H1 (cell line): ENCODE measurements around the gene CHD1L. TPM values are rescaled to one million over a fixed set of nuclear protein-coding genes. Genes with fewer than 3 reads are reported as not detected.

Experiments
- CTCF ChIA-PET: fragments of 300-600 bp; sonication (Branson Sonifier 250); formaldehyde crosslinking; loops from one replicate; lab custom pipeline; 2021; ENCODE audit not compliant: partially characterized antibody; lab: Charles Lee
- POLR2A ChIA-PET: fragments of 300-600 bp; sonication (Branson Sonifier 250); formaldehyde crosslinking; loops from one replicate; lab custom pipeline; 2021; ENCODE audit warnings: inconsistent platforms; ENCODE audit not compliant: partially characterized antibody; lab: Charles Lee
- DNase-seq, 2 experiments: peaks; one replicate each; pipeline versions ENCODE4 v3.0.0 to v3.0.0-alpha.2; 2010 to 2022; ENCODE audit warnings: low spot score in 2 of 2, low read depth in 1 of 2, mixed read lengths in 1 of 2
- FAIRE-seq: peaks from 2 replicates; lab custom pipeline; 2011; peaks lifted over from hg19 to GRCh38; lab: Jason Lieb, UNC
- H2AFZ ChIP-seq: 2 replicates; pipeline ENCODE4 v1.8.1; 2012; ENCODE audit warnings: low read length, inconsistent platforms
- H2AK5ac ChIP-seq: 2 replicates; pipeline ENCODE4 v1.6.1; 2013; ENCODE audit warnings: low read depth, low read length
- H2BK120ac ChIP-seq: replicated peaks from 2 replicates; pipeline ENCODE3; 2013; ENCODE audit warnings: low read depth, low read length, inconsistent platforms
- H2BK12ac ChIP-seq: 2 replicates; pipeline ENCODE4 v1.6.1; 2013; ENCODE audit warnings: low read depth, low read length
- H2BK15ac ChIP-seq: 2 replicates; pipeline ENCODE4 v1.6.1; 2013; ENCODE audit warnings: low read length
- H2BK20ac ChIP-seq: 2 replicates; pipeline ENCODE4 v1.6.1; 2013; ENCODE audit warnings: low read length
- H2BK5ac ChIP-seq: 2 replicates; pipeline ENCODE4 v1.6.1; 2013; ENCODE audit warnings: low read depth, low read length
- H3K14ac ChIP-seq: 2 replicates; pipeline ENCODE4 v1.6.1; 2013; ENCODE audit warnings: inconsistent platforms; ENCODE audit not compliant: insufficient read length
- H3K18ac ChIP-seq: 2 replicates; pipeline ENCODE4 v1.6.1; 2013; ENCODE audit warnings: low read length; ENCODE audit errors: extremely low read depth
- H3K23ac ChIP-seq: 2 replicates; pipeline ENCODE4 v1.6.1; 2013; ENCODE audit warnings: inconsistent platforms; ENCODE audit not compliant: insufficient read length
- H3K23me2 ChIP-seq: 2 replicates; pipeline ENCODE4 v1.6.1; 2013; ENCODE audit warnings: low read depth, low read length
- H3K27ac ChIP-seq: 2 replicates; pipeline ENCODE4 v1.6.1; 2011; ENCODE audit warnings: low read depth, low read length, inconsistent platforms
- H3K27me3 ChIP-seq, 4 experiments: replicated peaks in 1 of 4; 1 replicate in 1 of 4; 2 replicates in 3 of 4; pipeline versions ENCODE4 v1.6.1 to v1.8.1; 2011 to 2013; ENCODE audit warnings: low read length in 3 of 4, mild to moderate bottlenecking in 3 of 4, inconsistent platforms in 2 of 4, mixed read lengths in 2 of 4, moderate library complexity in 1 of 4; ENCODE audit not compliant: control insufficient read depth in 3 of 4, insufficient read depth in 3 of 4; ENCODE audit errors: extremely low read depth in 1 of 4
- H3K36me3 ChIP-seq, 4 experiments: 2 replicates each; pipeline versions ENCODE4 v1.6.1 to v1.8.1; 2011 to 2013; ENCODE audit warnings: mild to moderate bottlenecking in 4 of 4, low read length in 3 of 4, moderate library complexity in 2 of 4, control low read depth in 1 of 4, inconsistent platforms in 1 of 4; ENCODE audit not compliant: insufficient read depth in 4 of 4, control insufficient read depth in 2 of 4
- H3K4ac ChIP-seq: replicated peaks from 2 replicates; pipeline ENCODE3; 2013; ENCODE audit warnings: low read length, low read depth, mixed read lengths, inconsistent platforms; ENCODE audit not compliant: insufficient read length
- H3K4me1 ChIP-seq, 4 experiments: replicated peaks in 1 of 4; 1 replicate in 1 of 4; 2 replicates in 3 of 4; pipeline versions ENCODE4 v1.6.1 to v1.8.1; 2011 to 2013; ENCODE audit warnings: low read length in 3 of 4, inconsistent platforms in 2 of 4, mixed read lengths in 1 of 4; ENCODE audit not compliant: insufficient read depth in 4 of 4, control insufficient read depth in 3 of 4
- H3K4me2 ChIP-seq, 2 experiments: 2 replicates each; pipeline versions ENCODE4 v1.6.1 to v1.8.1; 2011 to 2013; ENCODE audit warnings: low read depth in 2 of 2, low read length in 2 of 2, control low read depth in 1 of 2, inconsistent platforms in 1 of 2, mild to moderate bottlenecking in 1 of 2; ENCODE audit not compliant: insufficient read depth in 1 of 2
- H3K4me3 ChIP-seq, 4 experiments: fragments of 200-600, 300-600 bp in 1 of 4; sonication (generic), shearing (Covaris generic), sonication (Bioruptor Twin) in 1 of 4; 2 replicates each; pipeline versions ENCODE4 v1.5.1 to v1.8.1; 2011 to 2016; ENCODE audit warnings: low read length in 4 of 4, low read depth in 3 of 4, control low read depth in 2 of 4, inconsistent platforms in 2 of 4, mild to moderate bottlenecking in 2 of 4, mixed read lengths in 1 of 4, moderate library complexity in 1 of 4; ENCODE audit not compliant: insufficient read depth in 2 of 4; ENCODE audit errors: extremely low read depth in 1 of 4
- H3K56ac ChIP-seq: replicated peaks from 2 replicates; pipeline ENCODE3; 2013; ENCODE audit warnings: low read depth, mild to moderate bottlenecking, mixed read lengths, low read length, inconsistent platforms; ENCODE audit not compliant: insufficient read length
- H3K79me1 ChIP-seq: 2 replicates; pipeline ENCODE4 v1.6.1; 2013; ENCODE audit warnings: low read depth, low read length, control low read depth
- H3K79me2 ChIP-seq, 2 experiments: 2 replicates each; pipeline versions ENCODE4 v1.6.1 to v1.8.1; 2012 to 2013; ENCODE audit warnings: low read length in 2 of 2, mild to moderate bottlenecking in 2 of 2, inconsistent platforms in 1 of 2; ENCODE audit not compliant: insufficient read depth in 2 of 2, control insufficient read depth in 1 of 2
- H3K9ac ChIP-seq, 4 experiments: replicated peaks in 1 of 4; 1 replicate in 1 of 4; 2 replicates in 3 of 4; pipeline versions ENCODE4 v1.6.1 to v1.8.1; 2011 to 2013; ENCODE audit warnings: low read depth in 3 of 4, low read length in 3 of 4, control low read depth in 2 of 4, mild to moderate bottlenecking in 2 of 4, moderate library complexity in 2 of 4, inconsistent platforms in 1 of 4; ENCODE audit errors: extremely low read depth in 1 of 4
- H3K9me3 ChIP-seq, 2 experiments: 2 replicates each; pipeline versions ENCODE4 v1.6.1 to v1.8.1; 2012 to 2013; ENCODE audit warnings: mild to moderate bottlenecking in 2 of 2, moderate library complexity in 2 of 2, control low read depth in 1 of 2, inconsistent platforms in 1 of 2, low read depth in 1 of 2, low read length in 1 of 2, mixed read lengths in 1 of 2; ENCODE audit not compliant: insufficient read depth in 2 of 2
- H4K20me1 ChIP-seq, 2 experiments: replicated peaks in 1 of 2; 2 replicates each; pipeline versions ENCODE3 to v1.8.1; 2011 to 2013; ENCODE audit warnings: inconsistent platforms in 2 of 2, low read length in 2 of 2, mild to moderate bottlenecking in 1 of 2; ENCODE audit not compliant: insufficient read depth in 2 of 2, control insufficient read depth in 1 of 2
- H4K5ac ChIP-seq: 2 replicates; pipeline ENCODE4 v1.6.1; 2013; ENCODE audit warnings: low read length, low read depth, mixed read lengths, inconsistent platforms; ENCODE audit not compliant: insufficient read length
- H4K8ac ChIP-seq: 2 replicates; pipeline ENCODE4 v1.8.0; 2013; ENCODE audit warnings: mild to moderate bottlenecking, moderate library complexity, low read length, inconsistent platforms; ENCODE audit not compliant: insufficient read depth; ENCODE audit errors: extremely low read depth
- H4K91ac ChIP-seq: replicated peaks from 2 replicates; pipeline ENCODE3; 2013; ENCODE audit warnings: low read length, mixed read lengths, inconsistent platforms; ENCODE audit not compliant: insufficient read length
- CBX5 ChIP-seq: fragments of 300-800, 300-1000 bp; sonication (generic); IDR thresholded peaks from 2 replicates; pipeline ENCODE4 v1.7.1; 2016; ENCODE audit warnings: antibody characterized with exemption, low read length, low read depth
- CEBPB ChIP-seq: IDR thresholded peaks from 2 replicates; pipeline ENCODE4 v1.6.1; 2012; ENCODE audit warnings: low read depth, low read length
- CREB1 ChIP-seq: IDR thresholded peaks from 2 replicates; pipeline ENCODE4 v1.6.1; 2012; ENCODE audit warnings: inconsistent platforms
- E2F6 ChIP-seq: IDR thresholded peaks from 2 replicates; pipeline ENCODE4 v1.6.1; 2012; ENCODE audit warnings: inconsistent platforms
- EZH2 ChIP-seq: fragments of 200-600 bp; sonication (generic); IDR thresholded peaks from 2 replicates; pipeline ENCODE4 v1.7.1; 2012; ENCODE audit warnings: low read depth, mild to moderate bottlenecking, moderate library complexity, low read length, inconsistent platforms; ENCODE audit not compliant: severe bottlenecking
- SP2 ChIP-seq: IDR thresholded peaks from 2 replicates; pipeline ENCODE4 v1.6.1; 2012; ENCODE audit warnings: mild to moderate bottlenecking, low read length, inconsistent platforms
- SUZ12 ChIP-seq: fragments of 200-600 bp; sonication (generic); IDR thresholded peaks from 2 replicates; pipeline ENCODE4 v1.6.1; 2012; ENCODE audit warnings: mild to moderate bottlenecking, inconsistent platforms, low read length, moderate library complexity, mixed read lengths
- TAF7 ChIP-seq: optimal IDR thresholded peaks from 2 replicates; pipeline ENCODE3; 2011; ENCODE audit warnings: low read depth, mild to moderate bottlenecking, inconsistent platforms, low read length, moderate library complexity, borderline replicate concordance
- USF2 ChIP-seq: IDR thresholded peaks from 2 replicates; pipeline ENCODE4 v1.6.1; 2011; ENCODE audit warnings: low read length, improper control_type of control experiment
- WGBS, 2 experiments: shearing (Covaris generic) in 1 of 2; methylation state at CpG; one replicate each; pipeline versions ENCODE4 v1.1.6 to v1.1.7; 2013 to 2015; ENCODE audit warnings: low lambda C conversion rate in 2 of 2, mixed read lengths in 2 of 2, inconsistent platforms in 1 of 2, low coverage in 1 of 2, missing lambda C conversion rate in 1 of 2; ENCODE audit not compliant: insufficient replicate concordance in 2 of 2, insufficient coverage in 1 of 2, insufficient read length in 1 of 2; ENCODE audit errors: extremely low coverage in 1 of 2, missing lambda C conversion rate in 1 of 2; 5-methylcytosine and 5-hydroxymethylcytosine counted together
- polyA plus RNA-seq, 7 experiments: library from polyadenylated mRNA; depleted of rRNA in 3 of 7; stranded (reverse) in 5 of 7; unstranded in 2 of 7; fragments of >200 nt in 5 of 7; fragments of 200-250 nt in 2 of 7; gene quantifications; 1 replicate in 5 of 7; 2 replicates in 1 of 7; 4 replicates in 1 of 7; pipeline versions ENCODE4 v1.2.1 to v1.2.3, GENCODE V29; 2011 to 2013; ENCODE audit warnings: missing spikeins in 2 of 7, mixed read lengths in 2 of 7
- total RNA-seq: library from RNA; stranded (reverse); fragmentation: NEBNext Ultra II Directional; extraction: Animal tissue kit (Norgen Biotek cat#: 25700); gene quantifications from 2 replicates; pipeline ENCODE4 v1.2.1, GENCODE V29; 2021
- TF ChIP-seq, protein P1 (sequence below): IDR thresholded peaks from 2 replicates; pipeline ENCODE4 v1.6.1; 2012; ENCODE audit warnings: inconsistent platforms

CHD1L gene
- total and polyA plus RNA-seq, 2 of the 8 experiments (the other 6 are each of a cell fraction or from before 2014, with no cell fraction given), result 20.2 to 51.2 TPM

DNA sequence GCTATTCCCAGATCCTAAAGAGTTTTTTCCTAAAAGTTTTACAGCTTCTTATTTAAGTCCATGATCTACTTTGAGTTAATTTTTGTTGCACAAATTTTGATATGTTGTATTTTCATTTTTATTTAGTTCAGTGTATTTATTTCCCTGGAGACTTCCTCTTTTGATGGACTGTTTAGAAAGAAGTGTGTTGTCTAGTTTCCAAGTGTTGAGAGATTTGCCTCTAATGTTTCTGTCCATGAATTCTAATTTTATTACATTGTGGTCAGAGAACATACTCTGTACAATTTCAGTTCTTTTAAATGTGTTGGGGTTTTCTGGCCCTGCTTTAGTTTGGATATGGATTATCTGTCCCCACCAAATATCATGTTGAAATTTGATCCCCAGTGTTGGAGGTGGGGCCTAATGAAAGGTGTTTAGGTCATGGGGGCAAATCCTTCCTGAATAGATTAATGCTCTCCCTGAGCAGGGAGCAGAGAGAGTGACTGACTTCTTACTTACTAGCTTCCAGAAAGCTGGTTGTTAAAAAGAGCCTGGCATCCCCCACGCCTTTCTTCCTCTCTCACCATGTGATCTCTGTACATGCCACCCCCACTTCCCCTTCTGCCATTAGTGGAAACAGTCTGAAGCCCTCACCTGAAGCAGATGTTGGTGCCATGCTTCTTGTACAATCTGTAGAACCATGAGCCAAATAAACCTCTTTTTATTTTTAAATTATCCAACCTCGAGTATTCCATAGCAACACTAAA is 4.6 kb downstream of the CHD1L start:
- Histone ChIP-seq H2AFZ (no peak overlapping the region), H3K4me2 (peak overlapping the region; percentile 16 to 33; a peak in 1 of 4 replicates), H3K79me2 (peaks cover 25 to 89% of the 10 kb centered on the region in 2 experiments), H2BK15ac (no peak overlapping the region), H3K4me1 (peaks cover 0 to 9% (median 0%) of the 10 kb centered on the region in 4 experiments; a peak in 3 of 7 replicates), H3K56ac (no peak overlapping the region), H3K14ac (no peak overlapping the region), H3K23ac (no peak overlapping the region), H3K79me1 (peaks cover 4% of the 10 kb centered on the region; the same call in 1 of the 2 replicates), H2BK120ac (no peak overlapping the region), H3K23me2 (peaks cover 4% of the 10 kb centered on the region; the same call in 1 of the 2 replicates), H2BK20ac (no peak overlapping the region), H2BK5ac (no peak overlapping the region), H3K9ac (no peak overlapping the region), H4K5ac (no peak overlapping the region), H2BK12ac (no peak overlapping the region), H3K18ac (no peak overlapping the region), H4K91ac (no peak overlapping the region), H4K20me1 (peaks cover 0 to 7% of the 10 kb centered on the region in 2 experiments), H3K36me3 (no peaks in the 10 kb centered on the region), H3K4ac (no peak overlapping the region), H3K27me3 (no peaks in the 10 kb centered on the region), H2AK5ac (peak overlapping the region; percentile 6; the same call in 1 of the 2 replicates), H3K4me3 (peak overlapping the region in 1 of 4 experiments; percentile 8; a peak in 1 of 8 replicates), H3K9me3 (no peaks in the 10 kb centered on the region), H4K8ac (no peak overlapping the region), H3K27ac (no peak overlapping the region)
- FAIRE-seq, result no peak
- ChIA-PET CTCF (interaction anchor here (1.4 to 1.8 kb wide), 2 partner anchors 10 to 21 kb away, joined by 4 read pairs; no protein-coding TSS in a partner anchor), POLR2A (interaction anchor here (3.6 kb wide), 1 partner anchor 162 kb away, joined by 15 read pairs; no protein-coding TSS in a partner anchor)
- DNase-seq, result no peak
- 65% methylated on average over 2 of the region's 2 CpGs; no CpG with 5 or more reads in 1 of the 2 experiments for WGBS, 2 experiments
- TF ChIP-seq SUZ12 (no peak), USF2 (no peak), TAF7 (no peak), EZH2 (no peak), E2F6 (no peak), CREB1 (no peak), CBX5 (no peak), SP2 (no peak), CEBPB (no peak)
- TF ChIP-seq, protein P1, sequence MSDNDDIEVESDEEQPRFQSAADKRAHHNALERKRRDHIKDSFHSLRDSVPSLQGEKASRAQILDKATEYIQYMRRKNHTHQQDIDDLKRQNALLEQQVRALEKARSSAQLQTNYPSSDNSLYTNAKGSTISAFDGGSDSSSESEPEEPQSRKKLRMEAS, result no peak
